ENCODE data around the gene FYB2. TPM values are rescaled to one million over a fixed set of nuclear protein-coding genes. Genes with fewer than 3 reads are reported as not detected.

The FYB2 gene
- total RNA-seq, 1 donor from 2014 or later, result 0.14 TPM

DNA sequence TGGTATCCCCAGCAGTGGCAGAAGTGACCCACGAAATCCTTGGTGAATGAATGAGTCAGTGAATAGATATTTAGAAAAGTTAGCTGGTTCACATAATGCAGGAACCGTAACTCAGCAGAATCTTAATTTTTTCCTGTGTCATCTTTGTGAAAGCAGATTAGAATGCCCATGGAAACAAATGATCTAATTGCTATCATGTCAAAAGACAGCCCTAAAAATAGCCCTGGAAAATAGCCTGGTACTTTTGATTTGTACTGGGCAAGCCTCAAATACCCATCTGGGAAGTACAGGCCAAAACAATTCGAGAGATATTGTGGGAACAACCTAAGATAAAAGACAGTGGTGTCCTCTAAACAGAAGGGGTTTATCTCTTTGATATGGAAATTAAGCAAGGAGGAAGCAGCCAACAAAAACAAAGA is 21.1 kb downstream of the FYB2 start:
- Histone ChIP-seq H3K4me1 (ENCODE audit: insufficient read depth, low read length) (peaks cover 21% of the 10 kb centered on the region), H3K27me3 (ENCODE audit: insufficient read depth, low read length) (no peaks in the 10 kb centered on the region), H3K27ac (ENCODE audit: low read depth, low read length) (peak overlapping the region; percentile 27), H3K9ac (ENCODE audit: low read length) (no peak overlapping the region), H3K4me3 (ENCODE audit: insufficient read depth, low read depth, low read length) (no peak overlapping the region), H3K9me3 (ENCODE audit: insufficient read depth, low read depth, low read length) (no peaks in the 10 kb centered on the region), H2AFZ (ENCODE audit: low read depth, low read length) (no peak overlapping the region), H3K36me3 (ENCODE audit: insufficient read depth, low read length) (no peaks in the 10 kb centered on the region), H3K79me2 (ENCODE audit: insufficient read depth, low read length) (no peaks in the 10 kb centered on the region), H4K20me1 (ENCODE audit: insufficient read depth, low read length) (no peaks in the 10 kb centered on the region), H3K4me2 (ENCODE audit: low read length) (peak overlapping the region; percentile 18)
- FAIRE-seq, result peak; percentile 78
- no peak for TF ChIP-seq EZH2 (IDR thresholded peaks at IDR 0.05; ENCODE audit: insufficient read depth, low read length)
- TF ChIP-seq CTCF (IDR thresholded peaks at IDR 0.05; ENCODE audit: insufficient read depth, low read depth, low read length), result no peak
- Mint-ChIP-seq H3K36me3 (ENCODE audit: low read depth, unreplicated experiment) (no peaks in the 10 kb centered on the region), H3K9me3 (ENCODE audit: unreplicated experiment) (no peaks in the 10 kb centered on the region), H3K27ac (ENCODE audit: unreplicated experiment) (peak overlapping the region; percentile 29), H3K4me1 (ENCODE audit: low read depth, unreplicated experiment) (peaks cover 5% of the 10 kb centered on the region), H3K27me3 (ENCODE audit: low read depth, unreplicated experiment) (peaks cover 4% of the 10 kb centered on the region), H3K4me3 (ENCODE audit: unreplicated experiment) (no peak overlapping the region)
- DNase-seq (ENCODE audit: low read depth), result peak; percentile 68

DNA sequence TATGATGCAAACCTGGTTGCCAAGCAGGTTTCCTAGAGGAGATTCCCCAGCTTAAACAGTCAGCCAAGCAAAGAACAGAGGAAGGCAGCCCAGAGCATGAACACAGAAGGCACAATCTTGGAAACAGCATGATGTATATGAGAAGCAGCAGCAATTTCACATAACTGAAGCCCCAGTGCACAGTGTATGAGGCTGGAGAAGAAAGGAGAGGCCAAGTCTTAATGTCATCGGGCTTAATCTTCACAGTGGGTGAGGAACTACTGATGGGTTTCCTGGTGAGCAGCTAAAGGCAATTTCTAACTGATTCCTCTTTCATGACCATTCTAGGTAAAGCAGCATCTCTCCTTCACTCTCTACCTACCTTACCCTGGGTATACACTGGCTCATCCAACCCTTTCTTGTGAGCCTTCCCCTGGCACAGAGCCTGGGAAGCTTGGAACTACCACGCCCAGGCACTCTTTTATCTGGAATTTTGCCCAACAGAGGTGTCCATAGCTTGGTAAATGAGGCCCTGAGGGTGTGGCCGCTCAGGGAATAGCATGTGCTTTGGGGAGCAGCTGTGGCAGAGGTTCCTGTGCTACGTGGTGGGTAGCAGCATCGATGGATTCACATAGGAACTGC is 22.0 kb downstream of the FYB2 start:
- no peak overlapping the region for H3K4me3 Mint-ChIP-seq (ENCODE audit: unreplicated experiment)
- peaks cover 4% of the 10 kb centered on the region for H3K27me3 Mint-ChIP-seq (ENCODE audit: low read depth, unreplicated experiment)
- DNase-seq (ENCODE audit: low read depth) (no peak), FAIRE-seq (no peak)
- no peaks in the 10 kb centered on the region for H3K9me3 Mint-ChIP-seq (ENCODE audit: unreplicated experiment)
- H3K36me3 Mint-ChIP-seq (ENCODE audit: low read depth, unreplicated experiment), result no peaks in the 10 kb centered on the region
- H3K79me2 ChIP-seq (ENCODE audit: insufficient read depth, low read length), result no peaks in the 10 kb centered on the region
- H3K4me2 ChIP-seq (ENCODE audit: low read length), result no peak overlapping the region
- no peaks in the 10 kb centered on the region for H3K27me3 ChIP-seq (ENCODE audit: insufficient read depth, low read length)
- H3K4me1 ChIP-seq (ENCODE audit: insufficient read depth, low read length), result peaks cover 21% of the 10 kb centered on the region
- H3K4me3 ChIP-seq (ENCODE audit: insufficient read depth, low read depth, low read length), result no peak overlapping the region
- H3K27ac ChIP-seq (ENCODE audit: low read depth, low read length), result no peak overlapping the region
- H3K9me3 ChIP-seq (ENCODE audit: insufficient read depth, low read depth, low read length), result no peaks in the 10 kb centered on the region
- H3K36me3 ChIP-seq (ENCODE audit: insufficient read depth, low read length), result no peaks in the 10 kb centered on the region
- TF ChIP-seq EZH2 (IDR thresholded peaks at IDR 0.05; ENCODE audit: insufficient read depth, low read length) (no peak), CTCF (IDR thresholded peaks at IDR 0.05; ENCODE audit: insufficient read depth, low read depth, low read length) (no peak)
- H3K27ac Mint-ChIP-seq (ENCODE audit: unreplicated experiment), result no peak overlapping the region
- no peak overlapping the region for H2AFZ ChIP-seq (ENCODE audit: low read depth, low read length)
- H4K20me1 ChIP-seq (ENCODE audit: insufficient read depth, low read length), result no peaks in the 10 kb centered on the region
- H3K9ac ChIP-seq (ENCODE audit: low read length), result no peak overlapping the region
- peaks cover 5% of the 10 kb centered on the region for H3K4me1 Mint-ChIP-seq (ENCODE audit: low read depth, unreplicated experiment)

DNA sequence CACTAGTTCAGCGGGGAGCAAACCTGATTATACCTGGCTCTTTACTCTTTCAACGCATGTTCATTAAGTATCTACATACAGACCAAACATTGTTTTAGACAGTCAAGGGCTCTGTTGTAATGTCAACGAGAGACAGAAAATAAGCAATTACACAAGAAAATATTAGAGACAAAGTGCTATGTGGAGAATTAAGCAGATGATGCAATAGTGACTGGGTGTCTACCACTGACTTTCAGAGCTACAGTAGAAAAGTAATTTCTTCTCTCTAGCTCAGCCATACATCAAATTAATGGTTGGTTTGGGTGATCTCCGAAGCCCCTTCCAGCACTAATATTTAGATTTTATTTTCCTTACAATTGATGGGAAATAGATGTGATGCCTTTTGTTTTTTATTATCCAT is 23.3 kb downstream of the FYB2 start:
- DNase-seq (ENCODE audit: low read depth), result no peak
- TF ChIP-seq EZH2 (IDR thresholded peaks at IDR 0.05; ENCODE audit: insufficient read depth, low read length) (no peak), CTCF (IDR thresholded peaks at IDR 0.05; ENCODE audit: insufficient read depth, low read depth, low read length) (no peak)
- no peak overlapping the region for H3K9ac ChIP-seq (ENCODE audit: low read length)
- Mint-ChIP-seq H3K4me3 (ENCODE audit: unreplicated experiment) (no peak overlapping the region), H3K27ac (ENCODE audit: unreplicated experiment) (no peak overlapping the region), H3K9me3 (ENCODE audit: unreplicated experiment) (no peaks in the 10 kb centered on the region), H3K4me1 (ENCODE audit: low read depth, unreplicated experiment) (peaks cover 5% of the 10 kb centered on the region), H3K36me3 (ENCODE audit: low read depth, unreplicated experiment) (no peaks in the 10 kb centered on the region), H3K27me3 (ENCODE audit: low read depth, unreplicated experiment) (peaks cover 4% of the 10 kb centered on the region)
- no peaks in the 10 kb centered on the region for H3K79me2 ChIP-seq (ENCODE audit: insufficient read depth, low read length)
- H3K36me3 ChIP-seq (ENCODE audit: insufficient read depth, low read length), result no peaks in the 10 kb centered on the region
- no peak overlapping the region for H3K4me3 ChIP-seq (ENCODE audit: insufficient read depth, low read depth, low read length)
- H3K9me3 ChIP-seq (ENCODE audit: insufficient read depth, low read depth, low read length), result no peaks in the 10 kb centered on the region
- H3K27me3 ChIP-seq (ENCODE audit: insufficient read depth, low read length), result no peaks in the 10 kb centered on the region
- H3K4me1 ChIP-seq (ENCODE audit: insufficient read depth, low read length), result peaks cover 21% of the 10 kb centered on the region
- no peak overlapping the region for H2AFZ ChIP-seq (ENCODE audit: low read depth, low read length)
- no peak overlapping the region for H3K27ac ChIP-seq (ENCODE audit: low read depth, low read length)
- H3K4me2 ChIP-seq (ENCODE audit: low read length), result no peak overlapping the region
- no peak for FAIRE-seq
- H4K20me1 ChIP-seq (ENCODE audit: insufficient read depth, low read length), result no peaks in the 10 kb centered on the region
